NCI-H1105 treated with DMSO at 0.1 percent for 48 hours (cell line): ENCODE results near the gene PDZD4.

Experiments
- DNase-seq: peaks from one replicate; lab custom pipeline; 2025; lab: John Stamatoyannopoulos, UW

Gene PDZD4, protein sequence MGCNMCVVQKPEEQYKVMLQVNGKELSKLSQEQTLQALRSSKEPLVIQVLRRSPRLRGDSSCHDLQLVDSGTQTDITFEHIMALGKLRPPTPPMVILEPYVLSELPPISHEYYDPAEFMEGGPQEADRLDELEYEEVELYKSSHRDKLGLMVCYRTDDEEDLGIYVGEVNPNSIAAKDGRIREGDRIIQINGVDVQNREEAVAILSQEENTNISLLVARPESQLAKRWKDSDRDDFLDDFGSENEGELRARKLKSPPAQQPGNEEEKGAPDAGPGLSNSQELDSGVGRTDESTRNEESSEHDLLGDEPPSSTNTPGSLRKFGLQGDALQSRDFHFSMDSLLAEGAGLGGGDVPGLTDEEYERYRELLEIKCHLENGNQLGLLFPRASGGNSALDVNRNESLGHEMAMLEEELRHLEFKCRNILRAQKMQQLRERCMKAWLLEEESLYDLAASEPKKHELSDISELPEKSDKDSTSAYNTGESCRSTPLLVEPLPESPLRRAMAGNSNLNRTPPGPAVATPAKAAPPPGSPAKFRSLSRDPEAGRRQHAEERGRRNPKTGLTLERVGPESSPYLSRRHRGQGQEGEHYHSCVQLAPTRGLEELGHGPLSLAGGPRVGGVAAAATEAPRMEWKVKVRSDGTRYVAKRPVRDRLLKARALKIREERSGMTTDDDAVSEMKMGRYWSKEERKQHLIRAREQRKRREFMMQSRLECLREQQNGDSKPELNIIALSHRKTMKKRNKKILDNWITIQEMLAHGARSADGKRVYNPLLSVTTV

GRCh38 chrX:153829799-153830639 is at the start of gene PDZD4:
Gene PDZD4 (minus strand): TSS chrX:153830544. CDS start chrX:153830298, 246 bp downstream.
- peak; percentile 36 for DNase-seq

DNA sequence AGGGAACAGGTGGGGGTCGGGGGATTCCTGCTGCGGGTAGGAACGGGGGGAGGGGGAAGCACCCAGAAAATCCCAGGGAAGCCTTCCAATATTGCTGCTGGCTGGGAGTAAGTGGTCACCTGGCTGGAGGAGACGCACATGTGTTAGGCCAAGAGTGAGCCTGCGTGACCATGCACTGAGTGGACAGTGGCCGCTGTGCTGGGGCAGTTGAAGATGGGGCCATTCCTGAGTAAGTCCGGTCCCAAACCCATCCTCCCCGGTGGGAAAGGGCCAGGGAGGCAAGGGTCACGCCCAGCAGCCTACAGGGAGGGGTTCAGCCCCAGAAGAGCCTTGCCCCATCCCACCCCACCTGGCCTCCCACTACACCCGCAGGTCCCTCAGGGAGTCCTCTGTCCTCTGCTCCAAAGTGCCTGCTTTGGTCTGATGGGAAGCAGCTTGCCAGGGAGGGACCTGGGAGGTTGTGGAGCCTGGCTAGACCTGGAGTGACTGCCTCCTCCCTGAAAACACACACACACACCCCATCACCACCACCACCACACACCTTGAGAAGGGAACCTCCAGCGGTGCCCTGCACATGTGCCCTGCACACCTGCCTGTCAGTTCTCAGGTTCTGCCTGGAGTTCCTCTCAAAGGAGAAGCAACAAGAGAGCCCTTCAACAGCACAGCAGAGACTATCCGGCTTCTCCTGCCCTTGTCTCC is 49.5 kb upstream of the PDZD4 start:
- no peak for DNase-seq

DNA sequence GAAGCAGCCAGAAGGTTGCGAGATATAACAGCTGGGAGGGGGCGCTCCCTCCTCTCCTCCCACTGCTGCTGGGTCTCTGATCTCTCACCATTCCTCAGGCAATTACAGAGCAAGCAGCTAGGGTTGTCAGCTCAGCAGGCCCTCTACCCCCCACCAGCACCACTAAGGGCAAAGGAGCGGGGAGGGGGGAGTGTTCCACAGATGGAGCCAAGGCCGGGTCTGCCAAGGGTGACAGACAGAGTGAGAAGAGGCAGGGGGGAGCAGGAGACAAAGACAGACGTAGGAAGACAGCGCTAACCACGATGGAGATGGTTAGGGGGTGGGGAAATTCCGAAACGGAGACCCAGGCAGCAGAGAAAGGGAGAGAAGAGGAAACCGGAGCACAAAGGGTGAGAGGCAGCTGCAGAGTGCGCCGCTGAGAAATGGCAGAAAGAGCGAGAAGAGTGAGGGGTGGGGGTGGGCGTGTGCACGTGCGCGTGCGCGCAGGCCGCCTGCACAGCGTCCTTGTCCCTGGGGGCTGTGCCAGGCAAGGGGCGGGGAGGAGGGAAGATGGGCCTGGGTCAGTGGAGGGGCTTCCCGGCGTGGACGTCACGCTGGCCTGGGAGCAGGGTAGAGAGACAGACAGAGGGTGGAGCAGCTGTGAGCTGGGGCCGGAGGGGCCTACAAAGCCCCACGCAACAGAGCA is 48.8 kb upstream of the PDZD4 start:
- no peak for DNase-seq

GRCh38 chrX:153878345-153878744 is 48.0 kb upstream of the PDZD4 start:
- DNase-seq = no peak

DNA sequence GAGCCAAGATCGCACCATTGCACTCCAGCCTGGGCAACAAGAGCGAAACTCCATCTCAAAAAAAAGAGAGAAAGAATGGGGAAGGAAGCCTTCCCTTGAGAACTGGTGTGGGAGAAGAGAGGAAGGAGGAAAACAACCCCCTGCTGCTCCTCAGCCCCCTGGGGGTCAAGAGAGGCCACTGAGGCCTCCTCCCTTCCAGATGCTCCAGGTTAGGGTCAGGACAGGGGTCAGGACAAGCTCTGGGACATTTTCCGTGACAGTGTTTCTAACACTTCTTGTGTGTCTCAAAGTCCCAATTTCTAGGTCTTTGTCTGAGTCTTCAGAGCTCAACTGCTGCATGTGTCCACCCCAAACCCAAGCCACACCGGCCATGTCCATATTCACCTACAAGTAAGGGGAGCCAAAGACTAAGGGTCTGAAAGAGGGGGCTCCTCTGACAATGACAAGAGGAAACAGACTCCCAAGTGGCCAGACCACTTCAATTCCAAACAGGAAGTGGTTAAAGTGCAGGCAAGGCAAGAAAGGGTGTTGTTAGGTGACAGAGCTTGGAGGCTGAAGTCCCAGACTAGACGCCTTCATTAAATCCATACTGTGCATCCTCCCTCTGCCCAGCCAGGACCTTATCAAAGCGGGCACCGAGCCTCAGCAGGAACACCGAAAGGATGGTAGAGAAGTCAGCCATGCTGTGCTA is 47.4 kb upstream of the PDZD4 start:
- DNase-seq = no peak

DNA sequence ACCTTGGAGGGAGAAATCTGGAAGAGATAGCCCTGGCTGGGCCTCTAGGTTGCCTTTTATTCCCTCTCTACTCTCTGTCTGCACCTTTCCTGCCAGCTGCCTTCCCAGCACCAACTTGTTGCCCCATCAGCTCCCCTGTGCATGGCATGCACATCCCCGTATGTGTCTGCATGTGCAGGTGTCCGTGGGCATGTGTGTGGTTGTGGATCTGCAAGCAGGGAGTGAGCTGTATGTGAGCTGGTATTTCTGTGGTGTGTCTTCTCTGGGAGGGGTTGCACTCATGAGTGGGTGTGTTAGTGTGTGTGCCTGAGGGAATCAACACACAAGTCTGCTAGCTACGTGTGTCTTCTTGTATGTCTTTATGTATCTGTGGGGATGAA is 45.8 kb upstream of the PDZD4 start:
- no peak for DNase-seq

DNA sequence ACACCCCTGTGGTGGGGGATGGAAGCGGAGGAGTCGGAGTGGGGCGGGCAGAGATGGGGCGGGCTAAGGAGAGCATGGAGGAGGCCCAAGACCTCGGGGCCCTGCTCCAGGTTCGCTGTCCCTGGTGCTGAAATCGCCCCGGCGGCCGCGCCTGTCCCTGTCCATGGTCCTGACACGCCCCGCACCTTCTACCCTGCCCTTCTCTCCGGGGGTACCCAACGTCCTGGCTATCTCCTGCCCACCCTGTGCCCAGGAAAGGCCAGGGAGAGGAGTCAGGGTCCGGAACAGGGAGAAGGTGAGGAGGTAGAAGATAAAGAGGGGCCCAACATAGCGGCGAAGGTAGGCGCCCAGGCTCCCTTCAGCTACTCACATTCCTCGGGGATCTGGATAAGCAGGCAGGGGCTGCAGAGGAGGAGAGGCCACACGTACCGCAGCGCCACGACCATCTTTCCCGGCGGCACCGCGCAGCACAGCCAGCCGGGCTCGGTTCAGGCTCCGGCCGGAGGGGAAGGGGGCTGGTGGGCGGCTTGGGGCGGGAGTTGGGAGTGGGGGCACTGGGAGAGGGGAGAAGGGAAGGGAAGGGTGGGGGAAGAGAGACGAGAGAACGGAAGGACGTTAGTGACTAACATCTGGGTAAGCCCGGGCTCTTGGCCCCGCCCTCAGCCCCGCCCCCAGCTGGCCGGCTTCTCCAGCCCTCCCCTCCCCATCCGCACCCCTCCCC is 45.2 kb upstream of the PDZD4 start:
- DNase-seq = peak; percentile 65

DNA sequence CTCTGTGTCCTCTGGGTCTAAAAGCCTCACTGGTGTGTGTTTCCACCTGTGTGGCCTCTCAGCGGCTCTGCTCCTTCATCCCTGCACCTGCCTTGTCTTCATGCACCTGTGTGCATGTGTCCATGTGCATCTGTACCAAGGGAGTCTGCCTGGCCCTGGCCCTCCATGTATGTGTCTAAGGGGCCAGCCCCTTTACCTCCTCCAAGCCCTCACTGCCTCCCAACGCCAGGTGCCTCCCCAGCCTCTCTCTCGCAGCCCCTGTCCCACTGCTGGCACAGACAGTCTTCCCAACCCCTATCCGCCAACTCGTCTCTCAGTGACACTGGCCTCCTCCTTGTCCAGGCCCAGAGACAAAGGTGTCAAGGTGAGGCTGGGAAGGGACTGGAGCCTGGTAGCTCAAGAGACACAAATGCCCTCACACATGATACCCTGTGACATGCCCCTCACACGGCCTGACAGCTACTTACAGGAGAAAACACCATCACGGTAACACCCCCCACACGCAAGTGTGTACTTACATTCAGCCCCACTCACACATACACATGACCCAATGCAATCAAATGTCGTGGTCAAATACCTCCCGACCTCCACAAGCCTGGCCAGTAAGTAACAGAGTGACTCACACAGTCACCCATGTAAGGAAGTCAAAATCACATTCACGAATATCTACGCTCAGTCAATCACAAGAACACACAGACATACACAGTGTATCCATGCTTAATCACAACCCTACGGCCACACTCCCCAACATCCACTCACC is 44.2 kb upstream of the PDZD4 start:
- no peak for DNase-seq

GRCh38 chrX:153874085-153874365 is 43.7 kb upstream of the PDZD4 start:
- no peak for DNase-seq

DNA sequence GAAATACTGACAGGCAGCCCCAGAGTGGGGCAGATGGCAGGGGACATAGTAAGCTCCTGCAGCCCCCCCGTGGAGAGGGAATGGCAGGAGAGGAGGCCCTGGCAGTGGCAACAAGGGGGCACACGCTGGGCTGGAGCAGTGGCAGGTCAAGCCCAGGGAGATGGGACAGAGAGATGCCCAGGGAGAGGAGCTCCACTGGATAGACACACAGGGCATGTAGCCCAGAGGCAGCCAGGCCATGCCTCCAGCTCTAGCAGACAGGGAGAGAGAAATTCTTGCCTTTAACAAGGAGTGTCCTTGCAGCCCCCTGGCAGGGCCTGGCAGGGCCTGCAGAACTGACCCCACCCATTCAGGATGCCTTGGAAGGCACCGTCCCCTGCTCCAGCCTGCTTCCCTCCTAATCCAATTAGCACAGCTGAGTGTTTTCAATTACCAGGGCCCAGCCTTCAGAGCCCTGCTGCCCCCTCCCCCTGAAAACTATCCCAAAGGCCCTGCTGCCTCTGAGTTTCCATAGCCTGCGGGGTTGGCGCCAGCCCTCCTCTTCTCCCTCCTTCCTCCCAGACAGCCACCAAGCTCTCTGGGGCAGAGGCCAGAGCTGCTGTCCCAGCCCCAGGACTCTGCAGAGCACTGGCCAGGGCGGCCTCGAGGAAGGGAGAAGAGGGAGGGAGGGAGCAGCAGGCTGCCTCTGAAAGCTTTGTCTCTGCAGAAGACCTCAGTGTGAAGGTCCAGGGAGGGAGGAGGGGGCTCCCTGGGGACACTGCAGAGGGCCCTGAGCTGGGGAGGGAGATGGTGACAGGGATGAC is 43.1 kb upstream of the PDZD4 start:
- DNase-seq = no peak

GRCh38 chrX:153871946-153872878 is 41.9 kb upstream of the PDZD4 start:
- DNase-seq = no peak

- DNase-seq = no peak
Observed at GRCh38 chrX:153871451-153871850, 41.1 kb upstream of the PDZD4 start.

- no peak for DNase-seq
Observed at GRCh38 chrX:153870791-153871360, 40.5 kb upstream of the PDZD4 start.

- DNase-seq = no peak
Observed at GRCh38 chrX:153870288-153870690, 39.9 kb upstream of the PDZD4 start.

DNA sequence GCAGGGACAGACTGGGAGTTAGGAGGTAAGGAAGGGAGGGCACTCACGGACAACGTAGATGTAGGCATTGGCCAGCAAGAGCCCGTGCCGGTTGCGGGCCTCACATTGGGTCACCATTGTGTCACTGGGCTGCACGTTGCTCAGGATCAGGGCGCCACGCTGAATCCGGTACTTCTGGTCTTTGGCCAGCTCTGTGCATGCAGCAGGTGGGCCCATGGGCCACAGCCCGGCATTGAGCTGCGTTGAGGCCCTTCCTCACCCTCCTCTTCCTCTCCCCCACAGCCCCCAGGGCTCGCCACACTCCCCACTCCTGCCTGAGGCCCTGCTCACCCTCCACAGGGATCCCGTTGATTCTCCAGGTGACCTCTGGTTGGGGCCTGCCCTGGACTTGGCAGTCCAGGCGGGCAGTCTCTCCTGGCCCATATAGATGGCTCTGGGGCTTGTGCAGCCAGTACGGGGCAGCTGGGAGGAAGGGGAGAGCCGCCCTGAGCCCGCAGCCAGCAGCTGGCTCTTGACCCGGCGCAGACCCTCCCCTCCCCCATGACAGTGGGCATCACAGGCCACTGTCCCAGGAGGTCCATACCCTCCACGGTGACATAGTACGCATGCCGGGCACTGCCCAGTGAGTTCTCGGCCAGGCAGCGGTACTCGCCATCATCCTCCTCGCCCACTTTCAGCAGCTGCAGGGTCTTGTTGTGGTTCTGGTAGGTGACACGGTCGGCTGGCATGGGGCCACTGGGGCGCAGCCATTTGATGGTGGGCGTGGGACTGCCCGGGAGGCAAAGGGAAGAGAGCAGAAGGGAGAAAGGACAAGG is 39.3 kb upstream of the PDZD4 start:
- DNase-seq = no peak
